Fibroblast of the aortic adventitia (primary cell): ENCODE data around the gene NFE2. TPM values are rescaled to one million over a fixed set of nuclear protein-coding genes. Genes with fewer than 3 reads are reported as not detected.

Source experiments
- DNase-seq: peaks from one replicate; pipeline ENCODE4 v3.0.0-alpha.2; 2010; ENCODE audit warnings: low read depth
- H3K4me3 ChIP-seq: 2 replicates; pipeline ENCODE4 v1.5.1; 2011; ENCODE audit warnings: low read depth, mild to moderate bottlenecking, control low read depth, low read length, moderate library complexity
- CTCF ChIP-seq: IDR thresholded peaks from 2 replicates; pipeline ENCODE4 v1.5.1; 2011; ENCODE audit warnings: mild to moderate bottlenecking, low read length, control low read depth, inconsistent platforms; ENCODE audit not compliant: insufficient read depth
- total RNA-seq: library from RNA; depleted of rRNA; stranded (reverse); fragments of >200 nt; gene quantifications from 2 replicates; pipeline ENCODE4 v1.2.3, GENCODE V29; 2012; ENCODE audit warnings: low replicate concordance

Gene NFE2
- 1.2 TPM in 1 of 2 replicates, not detected in the other for total RNA-seq

- peak; percentile 38 for TF ChIP-seq CTCF
- H3K4me3 ChIP-seq, result peak within 1 kb of the TSS; percentile 49
- DNase-seq, result peak; percentile 65
Observed at GRCh38 chr12:54300732-54301427, at the start of gene NFE2. TSS of gene NFE2 (minus strand) at chr12:54301015. CDS start at chr12:54295248, 5,767 bp downstream.

- H3K4me3 ChIP-seq, result no peak overlapping the region
- no peak for TF ChIP-seq CTCF
- no peak for DNase-seq
Observed at GRCh38 chr12:54349679-54350078, 48.9 kb upstream of the NFE2 start.

- DNase-seq, result no peak
- H3K4me3 ChIP-seq, result no peak overlapping the region
- no peak for TF ChIP-seq CTCF
Observed at GRCh38 chr12:54349036-54349435, 48.2 kb upstream of the NFE2 start.

GRCh38 chr12:54341378-54342300 is 40.8 kb upstream of the NFE2 start:
- H3K4me3 ChIP-seq, result no peak overlapping the region
- no peak for TF ChIP-seq CTCF
- DNase-seq, result no peak

DNA sequence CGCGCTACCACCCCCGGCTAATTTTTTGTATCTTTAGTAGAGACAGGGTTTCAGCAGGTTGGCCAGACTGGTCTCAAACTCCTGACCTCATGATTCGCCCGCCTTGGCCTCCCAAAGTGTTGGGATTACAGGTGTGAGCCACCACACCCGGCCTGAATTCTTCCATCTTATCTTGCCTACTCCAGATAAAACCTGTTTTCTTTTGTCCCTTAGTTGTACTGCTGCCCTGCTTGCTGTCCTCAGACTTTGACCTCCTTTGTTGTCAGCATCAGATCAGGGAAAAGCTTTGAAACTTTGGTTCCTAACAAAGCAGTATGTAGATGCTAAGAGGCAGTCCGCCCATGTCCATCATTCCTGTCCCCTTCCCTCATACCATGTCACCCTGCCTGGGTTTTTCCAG is 40.0 kb upstream of the NFE2 start:
- no peak for TF ChIP-seq CTCF
- no peak for DNase-seq
- H3K4me3 ChIP-seq, result no peak overlapping the region

DNA sequence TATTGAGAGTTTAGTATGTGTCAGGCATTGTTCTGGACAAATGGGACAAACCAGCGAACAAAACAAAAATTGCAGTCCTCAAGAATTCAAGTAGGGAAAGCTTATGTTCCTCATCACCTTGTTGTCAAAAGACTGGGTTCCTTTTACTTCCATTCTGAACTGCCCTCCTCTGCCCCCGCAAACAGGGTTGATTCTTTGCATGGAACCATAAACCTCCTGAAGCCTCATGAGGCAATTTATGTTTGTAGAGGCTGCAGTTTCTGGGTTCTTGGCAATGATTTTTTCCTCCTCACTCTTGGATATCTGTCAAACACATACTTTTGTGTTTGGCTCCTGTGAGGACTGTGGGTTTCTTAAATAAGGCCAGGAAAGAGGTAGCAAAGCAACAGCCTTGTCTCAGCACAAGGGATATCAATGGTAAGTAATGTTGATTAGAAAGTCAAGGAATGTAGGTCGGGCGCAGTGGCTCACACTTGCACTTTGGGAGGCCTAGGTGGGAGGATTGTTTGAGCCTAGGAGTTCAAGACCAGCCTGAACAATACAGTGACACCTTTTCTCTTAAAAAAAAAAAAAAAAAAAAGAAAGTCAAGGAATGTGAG is 38.0 kb upstream of the NFE2 start:
- H3K4me3 ChIP-seq, result no peak overlapping the region
- DNase-seq, result peak; percentile 85
- no peak for TF ChIP-seq CTCF
